Activated CD4-positive, alpha-beta T cell treated with anti-CD3 and anti-CD28 coated beads, Interleukin-2, amount 50 U/mL, for 4 hours (primary cell): ENCODE data around the gene THNSL1.
"Not testable (repeated sequence)": the region's sequence is repeated elsewhere in the genome, so short reads cannot be mapped to it uniquely, and the experiment has no call there.

Experiments used
- DNase-seq, 2 experiments: peaks; one replicate each; pipeline ENCODE4 v3.0.0-alpha.2; 2020

The THNSL1 gene, protein sequence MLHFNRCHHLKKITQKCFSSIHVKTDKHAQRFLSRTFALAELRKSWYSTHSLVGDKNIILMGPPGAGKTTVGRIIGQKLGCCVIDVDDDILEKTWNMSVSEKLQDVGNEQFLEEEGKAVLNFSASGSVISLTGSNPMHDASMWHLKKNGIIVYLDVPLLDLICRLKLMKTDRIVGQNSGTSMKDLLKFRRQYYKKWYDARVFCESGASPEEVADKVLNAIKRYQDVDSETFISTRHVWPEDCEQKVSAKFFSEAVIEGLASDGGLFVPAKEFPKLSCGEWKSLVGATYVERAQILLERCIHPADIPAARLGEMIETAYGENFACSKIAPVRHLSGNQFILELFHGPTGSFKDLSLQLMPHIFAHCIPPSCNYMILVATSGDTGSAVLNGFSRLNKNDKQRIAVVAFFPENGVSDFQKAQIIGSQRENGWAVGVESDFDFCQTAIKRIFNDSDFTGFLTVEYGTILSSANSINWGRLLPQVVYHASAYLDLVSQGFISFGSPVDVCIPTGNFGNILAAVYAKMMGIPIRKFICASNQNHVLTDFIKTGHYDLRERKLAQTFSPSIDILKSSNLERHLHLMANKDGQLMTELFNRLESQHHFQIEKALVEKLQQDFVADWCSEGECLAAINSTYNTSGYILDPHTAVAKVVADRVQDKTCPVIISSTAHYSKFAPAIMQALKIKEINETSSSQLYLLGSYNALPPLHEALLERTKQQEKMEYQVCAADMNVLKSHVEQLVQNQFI

DNA sequence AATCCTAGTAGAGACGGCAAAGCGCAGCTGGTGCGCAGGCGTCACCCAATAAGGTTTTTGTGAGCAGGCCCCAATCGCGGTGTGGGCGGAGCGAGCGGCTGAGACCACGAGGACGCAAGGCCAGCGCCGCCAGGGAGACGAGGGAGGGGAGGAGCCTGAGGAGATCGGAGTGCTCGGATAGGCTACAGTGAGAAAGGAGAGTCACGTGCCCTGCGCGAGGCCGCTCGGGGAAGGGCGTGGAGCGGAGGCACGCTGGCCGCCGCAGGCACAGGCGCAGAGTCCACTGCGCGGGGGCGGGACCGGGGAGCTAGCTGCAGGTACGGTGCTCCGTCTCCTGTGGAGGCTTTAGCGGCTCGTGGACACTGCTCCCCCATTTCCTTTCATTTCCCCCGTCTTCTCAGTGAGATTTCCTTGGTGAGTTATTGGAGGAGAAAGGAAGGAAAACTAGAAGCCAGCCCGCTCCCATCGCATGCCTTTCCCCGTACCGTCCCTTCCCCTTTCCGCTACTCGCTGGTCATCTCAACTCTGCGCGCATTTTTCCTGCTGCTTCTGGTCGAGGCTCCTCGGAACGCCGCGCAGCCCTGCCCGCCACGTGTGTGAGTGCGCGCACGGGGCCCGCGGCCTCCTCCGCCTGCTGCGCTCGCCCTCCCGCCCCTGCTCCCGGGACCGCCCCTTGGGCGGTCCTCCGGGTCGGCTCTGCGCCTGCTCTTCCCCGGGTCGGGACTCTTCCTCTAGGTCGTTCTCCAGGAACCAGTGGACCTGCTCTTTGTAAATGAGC lies at the start of gene THNSL1:
Gene THNSL1, plus strand, starts transcription at position 237 of the 778 bp plus-strand sequence. CDS start 6,612 bp downstream, outside the sequence.
- peak; percentile 97 to 99 for DNase-seq

DNA sequence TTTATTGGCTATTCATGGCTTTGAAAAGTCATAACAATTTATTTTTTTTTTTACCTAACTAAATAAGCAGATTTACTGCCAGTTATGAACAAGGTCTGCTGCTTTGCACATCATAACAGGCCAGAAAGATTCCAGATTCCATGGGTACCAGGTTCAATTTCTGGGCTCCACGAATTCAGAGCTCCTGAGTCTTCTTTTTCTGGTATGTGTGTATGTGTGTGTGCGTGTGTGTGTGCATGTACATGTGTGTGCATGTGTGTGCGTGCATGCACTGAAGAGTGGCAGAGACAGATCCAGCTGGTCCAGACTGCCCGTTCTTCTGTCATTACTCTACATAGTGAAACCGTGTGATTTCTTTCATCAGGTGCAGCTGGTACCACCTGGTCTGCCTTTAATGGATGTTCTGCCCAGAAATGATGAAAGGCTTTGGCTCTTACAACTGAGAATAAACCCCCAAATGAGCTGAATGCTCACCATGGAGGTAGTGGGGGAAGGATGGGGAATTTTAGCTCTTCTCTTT lies 49.4 kb upstream of the THNSL1 start:
- DNase-seq: no peak

DNA sequence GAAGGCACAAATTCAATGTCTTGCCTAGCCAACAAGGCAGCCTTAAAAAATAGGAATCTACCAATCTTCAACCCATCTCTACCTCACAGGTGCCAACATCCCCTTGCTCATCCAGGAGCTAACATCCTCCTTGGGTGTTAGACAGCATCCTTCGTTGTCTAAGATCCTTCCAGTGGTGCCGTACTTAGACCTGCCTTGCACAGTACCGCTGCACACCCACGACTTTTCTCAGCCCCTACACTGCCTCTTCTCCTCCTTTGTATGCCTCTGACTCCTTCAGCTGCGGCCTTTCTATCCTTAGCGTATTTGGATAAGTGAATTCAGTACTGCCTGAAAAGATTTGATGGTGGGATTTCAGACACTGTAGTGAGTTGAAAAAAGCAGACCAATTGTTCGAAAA lies 48.1 kb upstream of the THNSL1 start:
- DNase-seq: no peak

DNA sequence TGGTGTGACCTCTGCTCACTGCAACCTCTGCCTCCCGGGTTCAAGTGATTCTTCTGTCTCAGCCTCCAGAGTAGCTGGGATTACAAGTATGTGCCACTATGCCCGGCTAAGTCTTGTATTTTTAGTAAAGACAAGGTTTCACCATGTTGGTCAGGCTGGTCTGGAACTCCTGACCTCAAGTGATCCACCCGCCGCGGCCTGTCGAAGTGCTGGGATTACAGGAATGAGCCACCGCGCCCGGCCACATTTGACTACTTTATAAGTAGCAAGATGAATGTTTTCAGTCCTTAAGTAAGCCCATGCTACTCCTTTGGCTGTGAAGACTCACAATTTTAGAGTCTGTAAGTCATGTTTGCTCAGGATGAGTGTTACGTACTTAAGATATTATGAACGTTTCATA lies 47.5 kb upstream of the THNSL1 start:
- DNase-seq: not testable (repeated sequence)

DNA sequence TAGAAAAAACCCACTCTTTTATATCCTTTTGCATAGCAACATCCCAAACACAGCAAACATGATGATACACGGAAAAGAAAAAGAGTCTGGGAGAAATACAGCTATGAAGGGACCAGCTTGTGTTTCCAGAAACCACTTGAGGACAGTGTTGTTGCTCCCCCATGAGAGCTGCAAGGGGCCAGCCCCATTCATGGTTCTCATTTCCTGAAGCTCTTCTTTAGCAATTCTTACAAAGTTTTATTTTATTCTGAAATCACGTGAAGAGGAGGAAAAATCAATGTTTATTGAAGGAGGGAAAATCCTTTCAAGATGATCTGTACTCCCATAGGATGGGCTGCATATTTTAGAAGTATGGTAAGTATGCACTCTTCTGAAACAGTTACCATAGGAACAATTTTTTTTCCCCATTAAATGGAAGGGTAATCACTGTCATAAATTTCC lies 46.6 kb upstream of the THNSL1 start:
- DNase-seq: no peak

DNA sequence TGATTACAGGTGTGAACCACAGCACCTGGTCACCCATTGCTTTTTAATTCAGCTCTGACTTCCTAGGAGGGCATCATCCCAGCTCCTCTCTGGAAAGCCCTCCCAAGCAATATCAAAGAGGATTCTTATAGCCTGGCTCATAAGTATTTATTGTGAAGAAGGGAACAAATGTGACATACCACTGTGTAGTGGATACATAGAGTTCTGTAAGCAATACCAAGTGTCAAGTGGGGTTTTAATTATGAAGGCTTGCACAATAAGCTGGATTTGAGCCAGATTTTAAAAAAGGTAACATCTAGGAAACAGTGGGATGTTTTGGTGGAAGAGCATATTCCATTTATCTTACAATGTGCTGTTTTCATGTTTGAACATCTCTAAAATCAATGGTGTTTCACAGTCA lies 45.0 kb upstream of the THNSL1 start:
- no peak for DNase-seq

DNA sequence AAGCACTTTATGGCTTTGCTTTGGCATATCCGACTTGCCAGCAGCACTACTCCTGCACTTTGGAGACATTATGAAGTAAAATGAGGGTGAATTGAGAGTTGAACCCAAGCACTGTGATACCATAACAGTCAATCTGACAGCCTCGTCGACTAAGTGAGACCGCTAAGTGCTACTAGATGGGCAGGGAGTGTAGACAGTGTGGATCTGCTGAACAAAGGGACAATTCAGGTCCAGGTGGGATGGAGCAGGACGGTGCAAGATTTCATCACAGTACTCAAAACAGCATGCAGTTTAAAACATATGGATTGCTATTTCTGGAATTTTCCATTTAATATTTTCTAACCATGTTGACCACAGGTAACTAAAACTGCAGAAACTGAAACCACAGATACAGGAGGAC lies 43.2 kb upstream of the THNSL1 start:
- DNase-seq: no peak

DNA sequence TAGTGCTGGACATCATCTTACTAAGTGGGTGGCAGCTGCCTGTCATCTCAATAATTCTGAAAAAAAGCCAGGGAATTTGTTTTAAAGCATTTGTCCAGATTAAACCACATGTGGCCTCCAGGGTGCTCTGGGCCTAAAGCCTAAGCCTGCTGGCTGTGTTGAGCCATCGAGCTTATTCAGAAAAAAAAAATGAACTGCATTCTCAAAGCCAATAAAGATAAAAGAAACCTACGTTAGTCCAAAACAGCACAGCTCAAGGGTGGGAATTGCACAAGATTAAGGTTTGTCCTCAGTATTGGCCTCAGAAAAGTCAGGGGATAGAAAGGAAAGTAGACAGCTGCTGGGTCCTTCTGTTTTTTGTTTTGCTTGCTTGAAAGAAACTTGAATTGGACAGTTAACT lies 41.4 kb upstream of the THNSL1 start:
- DNase-seq: no peak

DNA sequence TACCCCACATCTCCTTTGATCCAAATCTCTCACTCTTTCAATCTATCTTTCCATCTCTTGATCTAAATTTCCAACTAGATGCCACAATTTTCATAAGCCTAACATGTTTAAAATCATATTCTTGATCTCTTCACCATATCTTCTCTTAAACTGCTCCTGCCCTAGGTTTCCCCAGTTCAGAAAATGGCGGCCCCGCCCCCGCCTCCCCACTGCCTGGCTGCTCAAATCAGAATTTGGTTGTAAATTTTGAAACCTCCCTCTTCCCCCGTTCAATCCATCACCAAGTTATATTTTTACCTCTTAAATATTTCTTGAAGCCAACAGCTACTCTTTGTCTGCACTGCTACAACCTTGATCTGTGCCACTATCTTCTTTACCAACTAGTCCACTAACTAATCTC lies 36.7 kb upstream of the THNSL1 start:
- no peak for DNase-seq

DNA sequence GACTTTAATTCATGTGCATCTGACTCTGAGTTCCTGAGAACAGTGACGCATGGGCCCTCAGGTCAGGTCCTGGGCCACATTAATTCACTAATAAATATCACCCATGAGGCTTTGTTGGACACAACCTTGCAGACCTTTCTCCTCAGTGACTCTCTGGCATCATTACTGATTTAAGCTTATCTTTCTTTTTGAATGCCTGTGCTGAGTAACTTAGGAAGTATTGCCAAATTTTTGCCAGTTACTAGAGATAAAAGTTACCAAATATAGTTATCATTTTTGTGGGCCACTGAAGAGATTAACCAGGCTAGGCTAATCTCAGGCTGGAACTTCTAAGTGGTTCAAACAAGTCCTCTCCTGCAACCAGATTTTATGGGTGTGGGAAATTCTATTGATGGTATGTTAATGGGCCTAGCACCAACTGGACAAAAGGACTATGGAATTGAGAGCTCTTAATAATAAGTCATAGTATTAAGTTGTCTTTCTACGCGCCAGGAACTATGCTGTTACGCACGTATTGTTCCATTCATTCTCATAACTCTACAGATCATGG lies 35.2 kb upstream of the THNSL1 start:
- DNase-seq: no peak

DNA sequence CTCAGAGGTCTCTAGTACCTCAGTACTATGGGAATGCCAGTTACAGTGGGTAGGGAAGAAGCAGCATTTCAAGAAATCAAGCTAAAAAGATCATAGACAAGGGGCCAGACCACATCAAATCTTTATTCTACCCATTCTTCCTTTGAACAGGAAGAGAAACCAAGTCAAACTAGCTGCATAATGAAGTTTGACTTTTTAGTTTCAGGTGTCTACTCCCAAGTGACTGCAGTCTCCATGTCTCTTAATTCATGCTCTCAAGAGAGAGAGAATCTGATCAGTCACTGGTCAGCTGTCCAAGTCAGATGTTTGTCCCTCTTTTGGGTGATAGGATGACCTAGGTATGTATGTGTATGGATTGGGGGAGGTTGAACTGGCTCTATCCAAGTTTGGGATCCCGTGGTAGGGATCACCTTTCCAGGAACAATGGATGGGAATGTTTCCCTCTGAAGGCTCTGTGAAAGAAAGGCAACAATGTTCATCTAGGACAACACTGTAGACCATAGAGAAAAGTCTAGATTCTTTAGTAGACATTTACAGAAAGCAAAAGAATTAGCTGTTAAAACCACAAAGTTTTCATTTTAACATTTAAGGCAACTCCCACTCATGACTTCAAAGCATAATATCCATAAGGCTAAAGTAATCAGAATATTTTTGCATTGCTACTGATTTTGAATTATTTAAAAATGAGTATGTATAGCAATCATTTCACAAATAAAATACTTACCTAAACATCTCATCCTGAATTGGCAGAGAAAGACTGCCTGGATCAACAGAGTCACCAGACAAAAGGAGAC lies 33.9 kb upstream of the THNSL1 start:
- no peak for DNase-seq

DNA sequence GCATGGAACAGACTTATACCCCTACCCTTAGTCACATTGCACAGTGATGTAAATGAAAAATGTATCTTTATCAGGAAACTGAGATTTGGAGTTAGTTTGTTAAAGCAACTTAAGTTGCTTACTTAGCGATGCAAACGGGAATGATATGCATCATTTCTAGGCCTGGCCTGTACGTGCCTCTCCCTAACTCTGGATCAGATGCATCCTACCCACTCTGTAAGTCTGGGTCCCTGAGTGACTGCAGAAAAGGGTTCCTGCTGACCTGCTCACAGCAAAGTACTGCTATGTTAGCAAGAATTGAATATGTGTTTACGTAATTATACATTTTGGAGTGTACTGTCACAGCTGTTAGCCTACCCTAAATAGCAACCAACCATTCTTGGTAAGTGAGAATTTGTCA lies 33.3 kb upstream of the THNSL1 start:
- DNase-seq: no peak

DNA sequence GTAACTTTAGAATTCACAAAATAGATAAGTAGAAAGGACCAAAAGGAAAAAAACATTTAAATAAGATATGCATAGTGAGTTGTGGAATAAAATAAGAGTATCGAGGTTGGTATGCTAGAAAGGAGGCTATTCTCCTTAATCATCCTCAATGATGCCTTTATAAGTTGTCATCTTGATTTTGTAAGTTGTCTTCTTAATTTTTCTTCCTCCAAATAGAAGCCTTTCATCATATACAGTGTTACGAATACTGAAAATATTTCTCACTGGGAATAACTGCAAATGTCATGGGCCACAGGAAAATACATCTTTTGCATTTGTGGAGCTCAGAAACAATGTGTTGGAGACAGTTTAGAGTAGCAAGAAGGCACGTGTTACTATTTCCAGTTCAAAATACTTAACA lies 32.5 kb upstream of the THNSL1 start:
- no peak for DNase-seq

DNA sequence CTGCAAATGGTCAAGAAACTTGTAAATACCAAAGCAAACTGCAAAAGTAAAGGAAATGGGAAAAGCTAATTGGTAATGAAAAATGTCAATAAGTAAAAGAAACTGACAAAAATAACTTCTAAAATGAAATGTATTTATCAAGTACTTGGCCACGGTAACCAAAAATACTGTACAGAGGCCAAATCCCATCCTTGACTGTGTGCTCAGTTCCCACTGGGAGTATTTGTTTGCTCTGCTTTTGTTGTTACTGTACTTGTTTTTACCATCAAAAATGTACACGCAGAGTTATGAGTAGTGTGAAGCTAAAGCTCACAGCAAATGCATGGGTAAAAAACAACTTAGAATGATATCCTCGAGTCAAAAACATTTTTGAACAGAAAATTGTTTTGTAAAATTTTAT lies 31.5 kb upstream of the THNSL1 start:
- DNase-seq: no peak

DNA sequence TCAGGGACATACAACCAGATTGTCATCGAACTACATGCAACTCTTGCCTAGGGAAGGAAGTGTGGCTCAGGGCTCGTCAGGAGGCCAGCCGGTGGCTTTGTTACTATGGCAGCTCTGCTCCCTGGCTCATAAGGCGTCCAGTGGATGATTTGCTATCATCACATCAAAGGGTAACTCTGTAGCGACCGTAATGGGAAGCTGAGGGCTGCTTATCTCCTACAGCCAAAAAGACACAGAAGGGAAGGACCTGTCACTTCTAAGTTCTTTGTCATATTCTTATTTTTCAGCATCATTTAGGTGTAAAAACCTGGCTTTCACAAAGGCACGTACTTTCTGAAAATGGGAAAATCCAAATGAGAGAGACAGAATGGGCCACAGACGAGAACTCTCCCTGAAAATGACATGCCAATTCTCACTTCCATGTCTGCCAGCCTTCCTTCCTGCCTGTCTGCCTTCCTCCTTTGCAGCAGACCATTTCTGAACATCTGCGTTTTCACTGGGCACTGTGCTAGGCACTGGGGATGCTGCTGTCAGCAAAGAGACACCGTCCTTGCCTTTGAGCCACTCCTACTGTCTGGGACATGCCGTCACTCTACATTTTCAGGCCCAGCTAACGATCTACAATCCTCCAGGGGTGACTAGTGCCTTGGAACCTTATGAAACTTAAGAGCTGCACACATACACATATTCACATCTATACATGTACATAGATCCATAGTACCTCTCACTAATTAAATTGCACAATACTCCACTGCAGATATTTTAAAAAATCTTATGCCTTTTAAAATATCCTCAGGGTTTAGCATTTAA lies 27.4 kb upstream of the THNSL1 start:
- no peak for DNase-seq

DNA sequence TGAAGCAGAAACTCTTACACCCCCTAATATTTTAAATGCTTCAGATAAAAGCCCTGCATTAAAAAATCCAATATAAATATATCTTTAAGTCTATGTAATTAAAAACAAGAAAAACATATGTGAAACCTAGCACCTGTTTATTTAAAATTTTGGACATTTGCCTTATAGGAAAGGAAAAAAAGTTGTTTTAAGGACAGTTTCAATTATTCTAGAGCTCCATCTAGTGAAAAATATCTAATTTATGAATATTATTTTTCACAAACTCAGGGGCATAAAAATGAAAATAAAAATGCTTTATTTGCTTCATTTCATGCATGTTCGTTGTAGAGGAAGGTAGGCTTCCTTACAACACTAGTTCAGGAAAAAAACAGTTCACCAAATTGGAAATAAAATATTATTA lies 26.5 kb upstream of the THNSL1 start:
- no peak for DNase-seq

DNA sequence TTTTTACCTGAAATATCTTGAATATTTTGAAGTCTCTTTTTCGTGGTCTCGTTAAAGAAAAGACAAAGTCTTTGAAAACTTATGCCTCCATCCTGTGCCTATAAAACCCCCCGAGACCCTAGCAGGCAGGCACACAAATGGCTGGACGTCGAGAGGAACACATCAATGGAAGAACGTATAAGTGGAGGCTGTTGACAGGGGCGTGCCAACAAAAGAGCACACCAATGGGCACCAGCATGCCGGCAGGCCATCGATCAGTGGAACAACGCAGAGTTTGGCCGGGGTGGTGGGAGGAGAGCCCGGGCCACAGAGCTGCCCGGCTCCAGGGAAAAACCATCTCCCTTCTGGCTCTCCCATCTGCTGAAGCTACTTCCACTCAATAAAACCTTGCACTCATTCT lies 25.1 kb upstream of the THNSL1 start:
- DNase-seq: no peak

DNA sequence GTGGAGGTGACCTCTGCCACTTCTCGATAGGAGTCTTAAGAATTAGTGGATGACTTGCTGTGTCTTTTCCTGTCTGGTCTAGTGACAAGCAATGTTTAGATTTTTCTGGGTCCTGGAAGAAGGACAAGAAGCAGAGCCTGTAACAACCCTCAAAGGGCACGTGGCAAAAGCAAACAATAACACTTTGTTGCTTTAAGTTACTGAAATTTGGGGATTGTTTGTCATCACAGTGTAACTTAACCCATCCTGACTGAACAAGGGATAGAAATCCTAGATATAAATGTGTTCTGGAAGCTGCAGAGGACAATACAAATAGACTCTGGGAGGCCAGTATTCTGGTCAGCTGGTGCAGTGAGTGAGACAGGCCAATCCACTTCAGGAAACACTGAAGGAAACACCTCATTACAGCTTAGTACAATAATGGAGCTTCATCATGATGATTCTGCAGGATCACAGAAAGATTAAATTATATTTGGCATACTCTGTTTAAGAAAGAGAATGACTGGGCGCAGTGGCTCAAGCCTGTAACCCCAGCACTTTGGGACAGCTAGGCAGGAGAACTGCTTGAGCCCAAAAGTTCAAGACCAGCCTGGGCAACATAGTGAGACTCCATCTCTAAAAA lies 23.8 kb upstream of the THNSL1 start:
- no peak for DNase-seq

DNA sequence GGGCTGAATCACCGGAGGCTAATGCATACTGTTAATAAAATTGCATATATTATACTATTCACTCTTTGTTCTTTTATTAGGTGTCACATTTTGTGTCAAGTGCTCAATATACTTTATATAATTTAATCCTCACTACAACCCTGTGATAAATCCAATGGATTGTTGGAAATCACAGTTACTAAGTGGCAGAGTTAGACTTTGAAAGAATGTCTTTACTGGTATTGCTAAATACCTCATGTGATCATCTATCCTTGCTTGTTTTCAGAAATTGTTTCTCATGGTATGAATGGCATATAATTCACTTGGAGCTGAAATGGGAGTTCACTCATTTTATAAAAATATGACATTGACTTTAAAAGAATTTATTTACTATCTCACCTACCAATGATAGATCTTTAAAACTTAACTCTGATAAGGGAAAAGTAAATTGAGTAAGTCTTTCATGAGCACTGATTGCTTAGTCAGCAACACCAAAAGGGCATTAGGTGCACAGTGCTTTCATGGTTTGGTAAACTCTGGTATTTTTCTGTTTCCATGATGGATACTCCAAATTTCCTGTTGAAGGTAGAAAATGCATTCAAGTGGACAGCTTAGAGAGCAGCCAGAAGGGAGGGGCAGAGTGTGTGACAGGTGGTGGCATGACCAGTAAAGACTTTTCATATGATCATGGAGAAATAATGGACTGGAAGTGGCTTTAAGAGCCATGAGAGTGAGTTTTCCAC lies 23.0 kb upstream of the THNSL1 start:
- no peak for DNase-seq

DNA sequence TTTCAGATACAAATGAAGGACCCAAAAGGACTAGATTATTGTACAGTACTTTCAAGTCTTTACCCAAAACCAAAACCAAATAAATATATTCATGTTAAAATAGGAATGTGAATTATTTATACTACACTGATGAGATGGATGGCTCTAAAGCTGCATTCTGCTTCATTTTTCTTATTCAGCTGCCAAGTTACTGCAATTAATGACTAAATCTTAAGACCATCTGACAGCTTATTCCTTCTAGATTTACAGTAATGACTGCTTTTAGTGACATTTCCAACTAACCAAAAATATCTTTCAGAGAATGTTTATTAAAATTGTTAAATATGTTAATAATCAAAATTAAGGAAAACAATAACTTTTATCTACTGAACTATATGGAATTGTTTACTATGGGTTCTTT lies 21.3 kb upstream of the THNSL1 start:
- no peak for DNase-seq
